ENCODE results near the gene TOR1B.
A peak's percentile ranks its signal among the peaks of the same experiment; 100 is the strongest.

Gene TOR1B

GRCh38 chr9:129798973-129799372 lies 4.0 kb upstream of the TOR1B start:
- Histone ChIP-seq H3K27ac (ENCODE audit: low read length) (no peak overlapping the region), H3K9me3 (replicated peaks; ENCODE audit: insufficient read depth, low read length) (no peaks in the 10 kb centered on the region), H3K27me3 (replicated peaks; ENCODE audit: insufficient read depth, low read length) (peaks cover 25% of the 10 kb centered on the region), H3K9ac (ENCODE audit: low read length) (no peak overlapping the region), H3K36me3 (replicated peaks; ENCODE audit: insufficient read depth, low read length) (no peaks in the 10 kb centered on the region), H3K79me2 (ENCODE audit: low read length) (peaks cover 6% of the 10 kb centered on the region), H3F3A (ENCODE audit: insufficient read depth, low read length) (no peaks in the 10 kb centered on the region), H4K20me1 (ENCODE audit: insufficient read depth, low read length) (no peaks in the 10 kb centered on the region), H2AFZ (ENCODE audit: low read length) (no peak overlapping the region), H3K9me2 (replicated peaks; ENCODE audit: insufficient read depth, low read length) (no peaks in the 10 kb centered on the region), H3K4me2 (ENCODE audit: low read depth, low read length) (no peak overlapping the region), H3K4me1 (ENCODE audit: low read length) (peaks cover 4% of the 10 kb centered on the region; the same call in 1 of the 2 replicates), H3K4me3 (ENCODE audit: low read length) (no peak overlapping the region)
- no peak for DNase-seq
- TF ChIP-seq EZH2 (optimal IDR thresholded peaks at IDR 0.05; ENCODE audit: low read depth, low read length) (no peak), EZH2phosphoT487 (IDR thresholded peaks at IDR 0.05; ENCODE audit: low read length) (no peak), CTCF (IDR thresholded peaks at IDR 0.05; ENCODE audit: low read length) (no peak)

GRCh38 chr9:129801504-129801903 lies 1.5 kb upstream of the TOR1B start:
- H2AFZ ChIP-seq (ENCODE audit: low read length): no peak overlapping the region

GRCh38 chr9:129803676-129804060 lies 684 bp downstream of the TOR1B start:
- Histone ChIP-seq H3K27ac (ENCODE audit: low read length) (no peak overlapping the region), H2AFZ (ENCODE audit: low read length) (peak overlapping the region; percentile 66)

More at GRCh38 chr9:129801504-129801903, 1.5 kb upstream of the TOR1B start:
- no peak for TF ChIP-seq EZH2phosphoT487 (IDR thresholded peaks at IDR 0.05; ENCODE audit: low read length)
- no peak for TF ChIP-seq CTCF (IDR thresholded peaks at IDR 0.05; ENCODE audit: low read length)
- no peak for TF ChIP-seq EZH2 (optimal IDR thresholded peaks at IDR 0.05; ENCODE audit: low read depth, low read length)
- H3K36me3 ChIP-seq (replicated peaks; ENCODE audit: insufficient read depth, low read length): no peaks in the 10 kb centered on the region
- H3K27me3 ChIP-seq (replicated peaks; ENCODE audit: insufficient read depth, low read length): peaks cover under 1% of the 10 kb centered on the region; the same call in 1 of the 2 replicates
- H3K9me2 ChIP-seq (replicated peaks; ENCODE audit: insufficient read depth, low read length): no peaks in the 10 kb centered on the region
- no peaks in the 10 kb centered on the region for H3K9me3 ChIP-seq (replicated peaks; ENCODE audit: insufficient read depth, low read length)
- no peak overlapping the region for H3K4me2 ChIP-seq (ENCODE audit: low read depth, low read length)
- H3K27ac ChIP-seq (ENCODE audit: low read length): no peak overlapping the region
- no peaks in the 10 kb centered on the region for H3F3A ChIP-seq (ENCODE audit: insufficient read depth, low read length)
- H3K4me1 ChIP-seq (ENCODE audit: low read length): peaks cover 5% of the 10 kb centered on the region; the same call in 1 of the 2 replicates
- peaks cover 11% of the 10 kb centered on the region for H3K79me2 ChIP-seq (ENCODE audit: low read length)
- H4K20me1 ChIP-seq (ENCODE audit: insufficient read depth, low read length): no peaks in the 10 kb centered on the region
- no peak overlapping the region for H3K4me3 ChIP-seq (ENCODE audit: low read length)
- DNase-seq: no peak
- no peak overlapping the region for H3K9ac ChIP-seq (ENCODE audit: low read length)

More at GRCh38 chr9:129803676-129804060, 684 bp downstream of the TOR1B start:
- Histone ChIP-seq H3K36me3 (replicated peaks; ENCODE audit: insufficient read depth, low read length) (no peaks in the 10 kb centered on the region), H3K4me2 (ENCODE audit: low read depth, low read length) (peak overlapping the region; percentile 98), H3K79me2 (ENCODE audit: low read length) (peaks cover 11% of the 10 kb centered on the region), H3K9ac (ENCODE audit: low read length) (peak overlapping the region; percentile 54; the same call in 1 of the 2 replicates), H4K20me1 (ENCODE audit: insufficient read depth, low read length) (no peaks in the 10 kb centered on the region), H3K9me3 (replicated peaks; ENCODE audit: insufficient read depth, low read length) (no peaks in the 10 kb centered on the region), H3K4me3 (ENCODE audit: low read length) (peak overlapping the region; percentile 91), H3K27me3 (replicated peaks; ENCODE audit: insufficient read depth, low read length) (no peaks in the 10 kb centered on the region; the same call in 1 of the 2 replicates), H3K4me1 (ENCODE audit: low read length) (peaks cover 5% of the 10 kb centered on the region; the same call in 1 of the 2 replicates), H3K9me2 (replicated peaks; ENCODE audit: insufficient read depth, low read length) (no peaks in the 10 kb centered on the region), H3F3A (ENCODE audit: insufficient read depth, low read length) (no peaks in the 10 kb centered on the region)
- DNase-seq: no peak
- no peak for TF ChIP-seq EZH2 (optimal IDR thresholded peaks at IDR 0.05; ENCODE audit: low read depth, low read length)
- no peak for TF ChIP-seq CTCF (IDR thresholded peaks at IDR 0.05; ENCODE audit: low read length)
- TF ChIP-seq EZH2phosphoT487 (IDR thresholded peaks at IDR 0.05; ENCODE audit: low read length): no peak

Data from MM.1S (cell line).